ENCODE measurements around the gene LKAAEAR1. TPM values are rescaled to one million over a fixed set of nuclear protein-coding genes. Genes with fewer than 3 reads are reported as not detected.

The LKAAEAR1 gene
- total RNA-seq, 2 experiments from 2014 or later, result not detected

GRCh38 chr20:64062596-64063388 lies 21.4 kb downstream of the LKAAEAR1 start, which contains the start of gene TCEA2:
TCEA2 (plus strand) TSS chr20:64063198; CDS start chr20:64063313, 115 bp downstream.
- peak; percentile 96 for DNase-seq (ENCODE audit: low spot score)
- H3K79me2 ChIP-seq (ENCODE audit: insufficient read depth, low read depth, low read length), result no peaks in the 10 kb centered on the region
- H3K4me1 ChIP-seq (ENCODE audit: insufficient read depth, low read length, poor library complexity, severe bottlenecking), result peaks cover 45% of the 10 kb centered on the region
- intact Hi-C loops (cut with micrococcal nuclease; ENCODE audit: unreplicated experiment), result loop anchor here (2.0 kb wide), 1 partner anchor 16 kb away; the partner anchor contains the start of gene RGS19
- H3K4me3 ChIP-seq (ENCODE audit: low read depth, low read length, poor library complexity, severe bottlenecking), result peak within 1 kb of the TSS; percentile 86
- H4K20me1 ChIP-seq (ENCODE audit: insufficient read depth, low read length), result no peaks in the 10 kb centered on the region
- no peaks in the 10 kb centered on the region for H3K9me3 ChIP-seq (ENCODE audit: low read length)
- H3K27ac ChIP-seq (ENCODE audit: low read depth, low read length, poor library complexity, severe bottlenecking), result no peak within 1 kb of the TSS
- ChIA-PET CTCF (ENCODE audit: unreplicated experiment) (no interaction called here), POLR2A (interaction anchor here (0.5 to 0.6 kb wide), 2 partner anchors 123 to 235 kb away, joined by 3 to 4 read pairs; no protein-coding TSS in a partner anchor)
- H3K4me2 ChIP-seq (ENCODE audit: low read length), result peak within 1 kb of the TSS; percentile 78
- no TSS peak for BruUV-seq (replicated peaks)
- H3K36me3 ChIP-seq (ENCODE audit: insufficient read depth, low read length), result no peaks in the 10 kb centered on the region
- H2AFZ ChIP-seq (ENCODE audit: low read length), result peak within 1 kb of the TSS; percentile 84
- no peak for TF ChIP-seq EZH2phosphoT487 (IDR thresholded peaks at IDR 0.05; ENCODE audit: borderline replicate concordance, low read depth, low read length)
- H3K9me2 ChIP-seq (ENCODE audit: insufficient read depth, low read length), result no peaks in the 10 kb centered on the region

- Histone ChIP-seq H3K79me2 (ENCODE audit: insufficient read depth, low read depth, low read length) (no peaks in the 10 kb centered on the region), H3K4me3 (ENCODE audit: low read depth, low read length, poor library complexity, severe bottlenecking) (peak overlapping the region; percentile 86), H3K4me2 (ENCODE audit: low read length) (peak overlapping the region; percentile 78), H3K9me2 (ENCODE audit: insufficient read depth, low read length) (no peaks in the 10 kb centered on the region), H4K20me1 (ENCODE audit: insufficient read depth, low read length) (no peaks in the 10 kb centered on the region), H3K4me1 (ENCODE audit: insufficient read depth, low read length, poor library complexity, severe bottlenecking) (peaks cover 49% of the 10 kb centered on the region), H3K27ac (ENCODE audit: low read depth, low read length, poor library complexity, severe bottlenecking) (no peak overlapping the region), H3K9me3 (ENCODE audit: low read length) (no peaks in the 10 kb centered on the region), H3K36me3 (ENCODE audit: insufficient read depth, low read length) (no peaks in the 10 kb centered on the region), H2AFZ (ENCODE audit: low read length) (peak overlapping the region; percentile 84; the same call in 1 of the 2 replicates)
- POLR2A ChIA-PET, result interaction anchor here (0.5 to 0.6 kb wide), 3 partner anchors 17 to 235 kb away, joined by 3 to 4 read pairs (median 3); partner anchors contain the start of gene RGS19
- BruUV-seq (replicated peaks), result no TSS peak
- no peak for TF ChIP-seq CTCF (conservative IDR thresholded peaks at IDR 0.05; ENCODE audit: low read length)
- no peak for TF ChIP-seq EZH2phosphoT487 (IDR thresholded peaks at IDR 0.05; ENCODE audit: borderline replicate concordance, low read depth, low read length)
- CTCF ChIA-PET (ENCODE audit: unreplicated experiment), result no interaction called here
- DNase-seq (ENCODE audit: low spot score), result no peak
- intact Hi-C loops (cut with micrococcal nuclease; ENCODE audit: unreplicated experiment), result loop anchor here (2.0 kb wide), 1 partner anchor 17 kb away; the partner anchor contains the start of gene RGS19
Observed at GRCh38 chr20:64062276-64062595, 22.0 kb downstream of the LKAAEAR1 start.

GRCh38 chr20:64058536-64058935 lies 25.7 kb downstream of the LKAAEAR1 start:
- H3K4me2 ChIP-seq (ENCODE audit: low read length), result no peak overlapping the region
- H3K9me3 ChIP-seq (ENCODE audit: low read length), result no peaks in the 10 kb centered on the region
- no peak overlapping the region for H3K27ac ChIP-seq (ENCODE audit: low read depth, low read length, poor library complexity, severe bottlenecking)
- no peaks in the 10 kb centered on the region for H3K79me2 ChIP-seq (ENCODE audit: insufficient read depth, low read depth, low read length)
- POLR2A ChIA-PET, result no interaction called here
- peaks cover 22% of the 10 kb centered on the region for H3K4me1 ChIP-seq (ENCODE audit: insufficient read depth, low read length, poor library complexity, severe bottlenecking)
- no peak for TF ChIP-seq CTCF (conservative IDR thresholded peaks at IDR 0.05; ENCODE audit: low read length)
- no peak for TF ChIP-seq EZH2phosphoT487 (IDR thresholded peaks at IDR 0.05; ENCODE audit: borderline replicate concordance, low read depth, low read length)
- no peaks in the 10 kb centered on the region for H3K36me3 ChIP-seq (ENCODE audit: insufficient read depth, low read length)
- no peak for DNase-seq (ENCODE audit: low spot score)
- intact Hi-C loops (cut with micrococcal nuclease; ENCODE audit: unreplicated experiment), result no loop called here
- H3K9me2 ChIP-seq (ENCODE audit: insufficient read depth, low read length), result no peaks in the 10 kb centered on the region
- no peaks in the 10 kb centered on the region for H4K20me1 ChIP-seq (ENCODE audit: insufficient read depth, low read length)
- no peak overlapping the region for H2AFZ ChIP-seq (ENCODE audit: low read length)
- CTCF ChIA-PET (ENCODE audit: unreplicated experiment), result no interaction called here
- no TSS peak for BruUV-seq (replicated peaks)
- H3K4me3 ChIP-seq (ENCODE audit: low read depth, low read length, poor library complexity, severe bottlenecking), result no peak overlapping the region

Measured in OCI-LY7 (cell line).